MM.1S (cell line): ENCODE measurements around the gene GUCY2C.

Experiments
- EZH2phosphoT487 ChIP-seq: fragments of 300-600 bp; sonication (generic); IDR thresholded peaks from 2 replicates; pipeline ENCODE4 v1.6.1; 2018; ENCODE audit warnings: antibody characterized with exemption, low read length
- TF ChIP-seq, protein P1 (sequence below): fragments of 300-600 bp; sonication (generic); IDR thresholded peaks from 2 replicates; pipeline ENCODE4 v1.5.1; 2016; ENCODE audit warnings: antibody characterized with exemption, low read length, mixed read lengths

- TF ChIP-seq, protein P1, sequence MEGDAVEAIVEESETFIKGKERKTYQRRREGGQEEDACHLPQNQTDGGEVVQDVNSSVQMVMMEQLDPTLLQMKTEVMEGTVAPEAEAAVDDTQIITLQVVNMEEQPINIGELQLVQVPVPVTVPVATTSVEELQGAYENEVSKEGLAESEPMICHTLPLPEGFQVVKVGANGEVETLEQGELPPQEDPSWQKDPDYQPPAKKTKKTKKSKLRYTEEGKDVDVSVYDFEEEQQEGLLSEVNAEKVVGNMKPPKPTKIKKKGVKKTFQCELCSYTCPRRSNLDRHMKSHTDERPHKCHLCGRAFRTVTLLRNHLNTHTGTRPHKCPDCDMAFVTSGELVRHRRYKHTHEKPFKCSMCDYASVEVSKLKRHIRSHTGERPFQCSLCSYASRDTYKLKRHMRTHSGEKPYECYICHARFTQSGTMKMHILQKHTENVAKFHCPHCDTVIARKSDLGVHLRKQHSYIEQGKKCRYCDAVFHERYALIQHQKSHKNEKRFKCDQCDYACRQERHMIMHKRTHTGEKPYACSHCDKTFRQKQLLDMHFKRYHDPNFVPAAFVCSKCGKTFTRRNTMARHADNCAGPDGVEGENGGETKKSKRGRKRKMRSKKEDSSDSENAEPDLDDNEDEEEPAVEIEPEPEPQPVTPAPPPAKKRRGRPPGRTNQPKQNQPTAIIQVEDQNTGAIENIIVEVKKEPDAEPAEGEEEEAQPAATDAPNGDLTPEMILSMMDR, result no peak
- no peak for TF ChIP-seq EZH2phosphoT487
These were observed 46.7 kb upstream of the GUCY2C start for GRCh38 chr12:14743061-14743460.
